ENCODE data around the gene NDUFV3.
"Not testable (repeated sequence)": the region's sequence is repeated elsewhere in the genome, so short reads cannot be mapped to it uniquely, and the experiment has no call there.

- not testable (repeated sequence) for TF ChIP-seq YY1 (IDR thresholded peaks at IDR 0.05; ENCODE audit: insufficient read depth, insufficient read length); ZNF274 (IDR thresholded peaks at IDR 0.05; ENCODE audit: low read depth, low read length)
These were observed 56.1 kb downstream of the NDUFV3 start for GRCh38 chr21:42949094-42949755.
